ENCODE measurements around the gene LST1. TPM values are rescaled to one million over a fixed set of nuclear protein-coding genes. Genes with fewer than 3 reads are reported as not detected.

The LST1 gene
- total RNA-seq, 1 experiment from 2014 or later: 5.1 TPM

DNA sequence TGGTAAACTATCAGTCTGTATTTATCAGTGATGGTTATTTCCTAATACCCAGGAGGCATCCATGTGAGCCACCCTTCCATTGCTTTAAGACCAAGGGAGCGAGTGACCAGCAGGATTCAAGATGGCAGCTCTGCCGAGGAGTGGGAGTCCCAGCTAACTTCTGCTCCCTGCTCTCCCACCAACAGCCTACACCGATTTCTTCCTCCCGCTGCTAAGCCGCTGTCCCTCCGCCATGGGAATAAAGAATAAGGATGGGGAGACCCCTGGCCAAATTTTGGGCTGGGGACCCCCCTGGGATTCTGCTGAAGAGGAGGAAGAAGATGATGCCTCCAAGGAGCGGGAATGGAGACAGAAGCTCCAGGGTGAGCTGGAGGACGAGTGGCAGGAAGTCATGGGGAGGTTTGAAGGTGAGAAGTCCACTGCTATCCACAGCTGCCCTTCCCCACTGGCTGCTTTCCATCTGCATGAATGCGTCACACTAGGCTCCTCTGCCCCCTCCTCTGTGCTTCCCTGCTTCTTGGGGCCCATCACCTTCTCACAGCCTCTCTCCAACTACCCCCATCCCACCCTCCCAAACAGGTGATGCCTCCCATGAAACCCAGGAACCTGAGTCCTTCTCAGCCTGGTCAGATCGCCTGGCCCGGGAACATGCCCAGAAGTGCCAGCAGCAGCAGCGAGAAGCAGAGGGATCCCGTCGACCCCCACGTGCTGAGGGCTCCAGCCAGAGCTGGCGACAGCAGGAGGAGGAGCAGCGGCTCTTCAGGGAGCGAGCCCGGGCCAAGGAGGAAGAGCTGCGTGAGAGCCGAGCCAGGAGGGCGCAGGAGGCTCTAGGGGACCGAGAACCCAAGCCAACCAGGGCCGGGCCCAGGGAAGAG is 28.4 kb upstream of the LST1 start:
- H3K36me3 ChIP-seq (ENCODE audit: insufficient read depth, low read length): 0 out of 2 replicates have a peak, but pooled peaks cover 3% of the 10 kb centered on the region
- H3K27me3 ChIP-seq (ENCODE audit: low read length): no peaks in the 10 kb centered on the region
- H3K9me2 ChIP-seq (replicated peaks; ENCODE audit: insufficient read depth, low read length): no peaks in the 10 kb centered on the region
- peak overlapping the region; percentile 93 for H3K9ac ChIP-seq (ENCODE audit: low read length)
- no peaks in the 10 kb centered on the region for H4K20me1 ChIP-seq (ENCODE audit: insufficient read depth, low read depth, low read length)
- peak overlapping the region; percentile 64 for H3K4me3 ChIP-seq (ENCODE audit: low read length)
- H3K27ac ChIP-seq (ENCODE audit: low read length): peak overlapping the region; percentile 99
- peaks cover 8% of the 10 kb centered on the region; the same call in 1 of the 2 replicates for H3K79me2 ChIP-seq (ENCODE audit: low read length)
- no peaks in the 10 kb centered on the region for H3K9me3 ChIP-seq (ENCODE audit: low read length)
- H3K4me2 ChIP-seq (ENCODE audit: low read depth, low read length, poor library complexity, severe bottlenecking): peak overlapping the region; percentile 83
- H3K4me1 ChIP-seq (ENCODE audit: low read length): peaks cover 82% of the 10 kb centered on the region
- DNase-seq: peak; percentile 88
- no peak overlapping the region for H2AFZ ChIP-seq (ENCODE audit: low read length)

DNA sequence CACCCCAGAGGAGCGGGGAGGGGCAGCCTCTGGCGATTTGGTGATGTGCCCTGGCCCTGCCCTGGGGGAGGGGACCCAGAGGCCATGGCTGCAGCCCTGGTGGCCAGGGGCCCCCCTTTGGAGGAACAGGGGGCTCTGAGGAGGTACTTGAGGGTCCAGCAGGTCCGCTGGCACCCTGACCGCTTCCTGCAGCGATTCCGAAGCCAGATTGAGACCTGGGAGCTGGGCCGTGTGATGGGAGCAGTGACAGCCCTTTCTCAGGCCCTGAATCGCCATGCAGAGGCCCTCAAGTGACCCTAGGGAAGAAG is 27.8 kb upstream of the LST1 start:
- H3K36me3 ChIP-seq (ENCODE audit: insufficient read depth, low read length): 0 out of 2 replicates have a peak, but pooled peaks cover 3% of the 10 kb centered on the region
- no peaks in the 10 kb centered on the region for H3K27me3 ChIP-seq (ENCODE audit: low read length)
- H3K4me1 ChIP-seq (ENCODE audit: low read length): peaks cover 88% of the 10 kb centered on the region
- no peaks in the 10 kb centered on the region for H3K9me3 ChIP-seq (ENCODE audit: low read length)
- no peak for DNase-seq
- peak overlapping the region; percentile 83 for H3K4me2 ChIP-seq (ENCODE audit: low read depth, low read length, poor library complexity, severe bottlenecking)
- peaks cover 8% of the 10 kb centered on the region; the same call in 1 of the 2 replicates for H3K79me2 ChIP-seq (ENCODE audit: low read length)
- peak overlapping the region; percentile 64 for H3K4me3 ChIP-seq (ENCODE audit: low read length)
- peak overlapping the region; percentile 93 for H3K9ac ChIP-seq (ENCODE audit: low read length)
- H2AFZ ChIP-seq (ENCODE audit: low read length): no peak overlapping the region
- no peaks in the 10 kb centered on the region for H4K20me1 ChIP-seq (ENCODE audit: insufficient read depth, low read depth, low read length)
- peak overlapping the region; percentile 99 for H3K27ac ChIP-seq (ENCODE audit: low read length)
- H3K9me2 ChIP-seq (replicated peaks; ENCODE audit: insufficient read depth, low read length): no peaks in the 10 kb centered on the region

DNA sequence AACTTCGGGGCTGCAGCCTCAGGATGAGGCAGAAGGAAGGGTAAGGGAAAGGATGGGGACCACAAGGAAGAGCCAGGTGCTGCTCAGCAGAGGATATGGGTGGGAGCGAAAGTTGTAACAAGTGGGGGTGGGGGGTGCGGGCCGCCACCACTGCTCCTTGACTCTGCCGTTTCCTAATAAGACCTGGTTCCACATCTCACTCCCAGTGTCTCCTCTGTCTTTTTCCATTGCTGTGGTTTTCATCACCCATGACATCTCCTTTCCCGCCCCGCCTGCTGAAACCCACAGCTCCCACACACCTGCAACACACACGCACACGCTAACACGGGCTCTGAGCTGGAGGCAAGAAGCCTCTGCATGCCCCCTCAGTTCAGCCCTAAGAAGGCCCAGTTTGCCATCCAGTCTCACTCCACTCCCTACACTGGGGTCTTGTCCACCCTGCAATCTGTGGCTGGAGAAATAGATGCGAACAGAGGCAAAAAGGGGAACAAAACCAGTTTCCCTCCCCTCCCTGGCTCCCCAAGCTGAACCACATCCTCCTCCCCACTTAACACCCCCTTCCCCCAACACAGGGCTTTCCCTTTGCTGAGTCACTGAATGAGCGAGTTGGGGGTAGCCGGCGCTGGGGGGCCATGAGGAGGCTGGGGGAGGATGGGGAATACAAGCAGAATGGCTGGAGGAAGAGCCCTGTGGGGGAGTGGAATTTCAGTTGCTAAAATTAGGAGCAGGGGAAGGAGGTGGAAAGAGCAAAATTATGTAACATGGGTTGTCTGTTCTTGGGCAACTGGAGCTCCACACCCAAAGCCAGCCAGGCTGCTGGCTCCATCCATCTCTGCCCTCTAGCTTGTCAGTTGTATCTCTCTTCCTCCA is 27.2 kb upstream of the LST1 start:
- Histone ChIP-seq H3K4me3 (ENCODE audit: low read length) (peak overlapping the region; percentile 64), H3K79me2 (ENCODE audit: low read length) (peaks cover 10% of the 10 kb centered on the region; the same call in 1 of the 2 replicates), H2AFZ (ENCODE audit: low read length) (no peak overlapping the region), H3K9me3 (ENCODE audit: low read length) (no peaks in the 10 kb centered on the region), H4K20me1 (ENCODE audit: insufficient read depth, low read depth, low read length) (no peaks in the 10 kb centered on the region), H3K9me2 (replicated peaks; ENCODE audit: insufficient read depth, low read length) (no peaks in the 10 kb centered on the region), H3K4me2 (ENCODE audit: low read depth, low read length, poor library complexity, severe bottlenecking) (peak overlapping the region; percentile 83), H3K36me3 (ENCODE audit: insufficient read depth, low read length) (no peaks in the 10 kb centered on the region), H3K4me1 (ENCODE audit: low read length) (peaks cover 94% of the 10 kb centered on the region), H3K9ac (ENCODE audit: low read length) (peak overlapping the region; percentile 93), H3K27ac (ENCODE audit: low read length) (peak overlapping the region; percentile 99), H3K27me3 (ENCODE audit: low read length) (no peaks in the 10 kb centered on the region)
- DNase-seq: peak; percentile 96

DNA sequence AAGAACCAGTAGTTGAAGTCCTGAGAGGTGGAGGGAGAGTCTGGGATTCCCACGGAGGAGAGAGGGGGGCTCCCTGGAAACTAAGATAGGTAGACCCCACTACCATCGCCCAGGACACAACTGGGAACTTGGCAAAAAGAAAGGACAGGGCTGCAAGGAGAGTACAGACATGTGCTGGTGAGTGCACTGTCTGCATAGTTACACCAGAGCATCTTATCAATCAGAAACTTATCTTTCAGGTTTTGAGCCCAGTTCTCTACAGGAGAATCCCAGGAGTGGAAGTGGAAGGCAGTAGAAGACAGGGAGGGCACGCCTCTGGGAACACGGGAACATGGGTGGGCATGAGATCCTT is 26.5 kb upstream of the LST1 start:
- no peak for DNase-seq
- Histone ChIP-seq H3K36me3 (ENCODE audit: insufficient read depth, low read length) (no peaks in the 10 kb centered on the region), H2AFZ (ENCODE audit: low read length) (no peak overlapping the region), H3K4me3 (ENCODE audit: low read length) (peak overlapping the region; percentile 64), H4K20me1 (ENCODE audit: insufficient read depth, low read depth, low read length) (no peaks in the 10 kb centered on the region), H3K9me3 (ENCODE audit: low read length) (no peaks in the 10 kb centered on the region), H3K27me3 (ENCODE audit: low read length) (no peaks in the 10 kb centered on the region), H3K27ac (ENCODE audit: low read length) (peak overlapping the region; percentile 99), H3K4me2 (ENCODE audit: low read depth, low read length, poor library complexity, severe bottlenecking) (peak overlapping the region; percentile 83), H3K9me2 (replicated peaks; ENCODE audit: insufficient read depth, low read length) (no peaks in the 10 kb centered on the region), H3K79me2 (ENCODE audit: low read length) (peaks cover 11% of the 10 kb centered on the region; the same call in 1 of the 2 replicates), H3K9ac (ENCODE audit: low read length) (peak overlapping the region; percentile 93), H3K4me1 (ENCODE audit: low read length) (peaks cover 89% of the 10 kb centered on the region)

DNA sequence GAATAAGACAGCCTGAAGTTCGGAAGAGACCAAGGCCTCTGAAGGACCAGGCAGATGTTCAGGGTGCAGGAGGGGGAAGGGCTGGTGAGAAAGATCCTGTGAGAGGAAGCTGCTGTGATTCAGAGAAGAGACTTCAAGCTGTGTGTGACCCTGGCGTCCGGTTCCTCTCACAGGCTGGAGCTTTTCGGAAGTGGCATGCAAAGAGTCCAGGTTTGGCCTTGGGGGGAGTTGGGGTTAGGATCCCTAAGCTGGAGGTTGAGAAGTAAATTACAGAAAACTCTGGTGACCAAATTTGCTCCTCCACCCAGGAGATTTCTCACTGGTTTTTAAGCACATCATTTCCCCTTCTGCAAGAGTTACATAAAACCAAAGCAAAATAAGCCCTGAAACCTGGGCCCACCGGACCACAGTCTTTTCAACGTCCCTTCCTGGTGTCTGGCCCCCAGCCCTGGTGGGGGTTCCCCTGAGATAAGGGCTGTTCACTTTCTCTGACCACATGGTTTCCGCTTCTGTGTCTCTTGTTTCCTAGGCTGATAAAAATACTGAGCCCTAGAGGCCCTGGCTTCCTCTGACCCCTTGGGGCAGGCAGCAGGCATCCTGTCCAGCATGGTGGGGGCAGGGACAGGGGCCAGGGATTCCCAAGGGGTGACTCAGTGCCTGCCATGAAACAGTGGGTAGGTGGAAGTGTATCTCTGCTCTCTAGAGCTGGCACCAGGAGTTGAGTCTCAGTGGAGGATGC is 25.9 kb upstream of the LST1 start:
- no peaks in the 10 kb centered on the region for H4K20me1 ChIP-seq (ENCODE audit: insufficient read depth, low read depth, low read length)
- H2AFZ ChIP-seq (ENCODE audit: low read length): no peak overlapping the region
- peaks cover 11% of the 10 kb centered on the region; the same call in 1 of the 2 replicates for H3K79me2 ChIP-seq (ENCODE audit: low read length)
- H3K9ac ChIP-seq (ENCODE audit: low read length): peak overlapping the region; percentile 93
- no peaks in the 10 kb centered on the region for H3K9me2 ChIP-seq (replicated peaks; ENCODE audit: insufficient read depth, low read length)
- no peaks in the 10 kb centered on the region for H3K27me3 ChIP-seq (ENCODE audit: low read length)
- peaks cover 89% of the 10 kb centered on the region for H3K4me1 ChIP-seq (ENCODE audit: low read length)
- peak overlapping the region; percentile 83 for H3K4me2 ChIP-seq (ENCODE audit: low read depth, low read length, poor library complexity, severe bottlenecking)
- DNase-seq: peak; percentile 98
- peak overlapping the region; percentile 99 for H3K27ac ChIP-seq (ENCODE audit: low read length)
- H3K9me3 ChIP-seq (ENCODE audit: low read length): no peaks in the 10 kb centered on the region
- H3K4me3 ChIP-seq (ENCODE audit: low read length): peak overlapping the region; percentile 64
- no peaks in the 10 kb centered on the region for H3K36me3 ChIP-seq (ENCODE audit: insufficient read depth, low read length)

DNA sequence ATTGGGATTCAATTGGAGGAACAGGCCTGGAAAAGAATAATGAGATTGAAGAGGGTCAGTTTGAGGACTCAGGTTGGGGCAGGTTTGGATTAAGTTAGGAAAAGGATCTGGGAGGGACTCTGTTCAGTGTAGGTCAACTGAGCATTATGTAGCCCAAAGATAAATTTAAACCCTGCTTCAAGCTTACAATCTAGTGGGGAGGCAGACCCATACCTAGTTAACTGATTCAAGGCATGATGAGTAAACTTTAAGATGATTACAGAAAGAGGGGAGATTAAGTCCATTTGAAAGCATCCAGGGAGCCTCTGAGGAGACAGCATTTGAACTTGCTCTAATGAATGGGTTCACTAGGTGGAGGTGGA is 25.4 kb upstream of the LST1 start:
- no peaks in the 10 kb centered on the region for H3K27me3 ChIP-seq (ENCODE audit: low read length)
- no peaks in the 10 kb centered on the region for H4K20me1 ChIP-seq (ENCODE audit: insufficient read depth, low read depth, low read length)
- peaks cover 94% of the 10 kb centered on the region for H3K4me1 ChIP-seq (ENCODE audit: low read length)
- H3K9me2 ChIP-seq (replicated peaks; ENCODE audit: insufficient read depth, low read length): no peaks in the 10 kb centered on the region
- H3K4me3 ChIP-seq (ENCODE audit: low read length): peak overlapping the region; percentile 39
- peak overlapping the region; percentile 99 for H3K27ac ChIP-seq (ENCODE audit: low read length)
- H3K36me3 ChIP-seq (ENCODE audit: insufficient read depth, low read length): no peaks in the 10 kb centered on the region
- peak overlapping the region; percentile 93 for H3K9ac ChIP-seq (ENCODE audit: low read length)
- peak; percentile 69 for DNase-seq
- peak overlapping the region; percentile 83 for H3K4me2 ChIP-seq (ENCODE audit: low read depth, low read length, poor library complexity, severe bottlenecking)
- peaks cover 16% of the 10 kb centered on the region; the same call in 1 of the 2 replicates for H3K79me2 ChIP-seq (ENCODE audit: low read length)
- H3K9me3 ChIP-seq (ENCODE audit: low read length): no peaks in the 10 kb centered on the region
- no peak overlapping the region for H2AFZ ChIP-seq (ENCODE audit: low read length)

DNA sequence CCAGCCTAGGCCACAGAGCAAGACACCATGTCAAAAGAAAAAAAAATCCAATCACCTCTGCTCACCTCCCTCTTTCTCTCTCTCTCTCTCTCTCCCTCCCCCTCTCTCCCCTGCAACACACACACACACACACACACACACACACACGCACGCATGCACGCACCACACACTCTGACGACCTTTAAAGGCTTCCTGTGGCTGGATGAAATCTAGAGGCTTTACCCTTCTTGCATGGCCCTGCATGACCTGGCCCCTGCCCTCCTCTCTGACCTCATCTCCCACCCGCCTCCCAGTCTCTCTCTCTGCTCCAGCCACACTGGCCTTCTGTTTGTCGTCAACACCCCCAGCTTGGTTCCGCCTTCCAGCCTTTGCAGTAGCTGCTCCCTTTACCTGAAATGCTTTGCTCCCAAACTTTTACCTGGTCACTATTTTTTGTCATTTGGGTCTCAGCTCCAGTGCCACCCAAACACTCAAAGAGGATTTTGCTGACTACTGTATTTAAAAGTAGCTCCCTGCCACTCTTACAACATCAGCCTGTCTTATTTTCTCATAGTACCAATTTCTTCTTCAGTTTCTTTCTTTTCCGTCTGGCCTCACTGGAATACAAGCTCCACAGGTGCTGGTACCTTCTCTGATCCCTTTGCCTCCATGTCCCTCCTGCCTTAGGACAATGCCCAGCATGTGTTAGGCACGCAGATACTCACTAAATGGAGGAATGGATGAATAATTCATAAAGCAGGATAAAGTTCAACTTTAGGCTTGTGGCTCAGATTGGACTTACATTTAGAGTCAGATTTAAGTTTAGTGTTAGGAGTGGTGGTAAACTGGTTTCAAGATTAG is 18.3 kb upstream of the LST1 start:
- peak overlapping the region; percentile 95 for H3K27ac ChIP-seq (ENCODE audit: low read length)
- peaks cover 37% of the 10 kb centered on the region for H3K79me2 ChIP-seq (ENCODE audit: low read length)
- H3K4me1 ChIP-seq (ENCODE audit: low read length): peaks cover 81% of the 10 kb centered on the region
- no peaks in the 10 kb centered on the region for H4K20me1 ChIP-seq (ENCODE audit: insufficient read depth, low read depth, low read length)
- H3K27me3 ChIP-seq (ENCODE audit: low read length): no peaks in the 10 kb centered on the region
- H3K36me3 ChIP-seq (ENCODE audit: insufficient read depth, low read length): no peaks in the 10 kb centered on the region
- peak overlapping the region; percentile 84 for H3K4me2 ChIP-seq (ENCODE audit: low read depth, low read length, poor library complexity, severe bottlenecking)
- DNase-seq: peak; percentile 60
- no peaks in the 10 kb centered on the region for H3K9me3 ChIP-seq (ENCODE audit: low read length)
- H3K4me3 ChIP-seq (ENCODE audit: low read length): no peak overlapping the region
- peak overlapping the region; percentile 99 for H3K9ac ChIP-seq (ENCODE audit: low read length)
- no peaks in the 10 kb centered on the region for H3K9me2 ChIP-seq (replicated peaks; ENCODE audit: insufficient read depth, low read length)
- no peak overlapping the region for H2AFZ ChIP-seq (ENCODE audit: low read length)
